Cardiac fibroblast (primary cell): ENCODE measurements around the gene MSTO1.
"Not testable (repeated sequence)": the region's sequence is repeated elsewhere in the genome, so short reads cannot be mapped to it uniquely, and the experiment has no call there.

Experiments used
- DNase-seq, 2 donors: peaks; one replicate each; pipeline versions ENCODE4 v3.0.0 to v3.0.0-alpha.2; 2010; ENCODE audit warnings: low read depth in 2 of 2
- H3K4me3 ChIP-seq, 2 donors: replicated peaks in 1 of 2; 1 replicate in 1 of 2; 2 replicates in 1 of 2; pipeline ENCODE4 v1.5.1; 2011; ENCODE audit warnings: low read depth in 2 of 2, low read length in 2 of 2, mild to moderate bottlenecking in 2 of 2, moderate library complexity in 1 of 2
- CTCF ChIP-seq: IDR thresholded peaks from one replicate; pipeline ENCODE4 v1.5.1; 2011; ENCODE audit warnings: low read depth, mild to moderate bottlenecking, low read length, inconsistent platforms

Gene MSTO1

GRCh38 chr1:155652951-155653350 is 42.9 kb downstream of the MSTO1 start:
- no peak overlapping the region for H3K4me3 ChIP-seq
- TF ChIP-seq CTCF = no peak
- no peak for DNase-seq

GRCh38 chr1:155657463-155657862 is 47.4 kb downstream of the MSTO1 start:
- no peak overlapping the region for H3K4me3 ChIP-seq
- DNase-seq = no peak
- no peak for TF ChIP-seq CTCF

GRCh38 chr1:155661239-155661638 is 51.2 kb downstream of the MSTO1 start:
- DNase-seq, H3K4me3 ChIP-seq: not testable (repeated sequence)
